ENCODE data around the gene TLE7.
A peak's percentile ranks its signal among the peaks of the same experiment; 100 is the strongest.

TLE7 gene

GRCh38 chr16:71436473-71436872, 5.4 kb downstream of the TLE7 start:
- Mint-ChIP-seq H3K9me3 (no peaks in the 10 kb centered on the region), H3K27me3 (ENCODE audit: low read depth) (no peaks in the 10 kb centered on the region), H3K36me3 (ENCODE audit: low read depth) (no peaks in the 10 kb centered on the region), H3K4me1 (ENCODE audit: low read depth) (no peaks in the 10 kb centered on the region), H3K4me3 (no peak overlapping the region), H3K27ac (no peak overlapping the region)
- DNase-seq (ENCODE audit: low spot score), result no peak

DNA sequence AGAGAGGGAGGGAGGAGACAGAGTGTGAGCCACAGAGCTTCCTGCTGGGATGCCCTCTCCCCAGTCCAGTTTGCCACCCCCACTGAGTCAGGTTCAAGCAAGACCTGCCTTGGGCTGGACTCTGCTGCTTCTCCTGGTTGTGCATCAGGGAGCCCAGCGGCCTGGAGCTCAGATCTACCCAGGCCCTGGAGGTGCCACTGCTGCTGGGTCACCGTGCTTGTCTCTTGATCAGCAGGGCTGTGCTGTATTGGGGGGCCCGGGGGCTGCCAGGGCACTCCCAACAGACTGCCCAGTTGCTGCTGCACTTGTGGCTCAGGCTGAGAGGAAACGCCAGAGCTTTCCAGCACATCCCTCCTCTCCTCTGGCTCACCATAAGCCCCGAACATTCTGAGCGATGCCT, 8.9 kb downstream of the TLE7 start:
- Mint-ChIP-seq H3K4me1 (ENCODE audit: low read depth) (no peaks in the 10 kb centered on the region), H3K27ac (no peak overlapping the region), H3K36me3 (ENCODE audit: low read depth) (no peaks in the 10 kb centered on the region), H3K27me3 (ENCODE audit: low read depth) (peaks cover 3% of the 10 kb centered on the region), H3K9me3 (no peaks in the 10 kb centered on the region), H3K4me3 (no peak overlapping the region)
- no peak for DNase-seq (ENCODE audit: low spot score)

DNA sequence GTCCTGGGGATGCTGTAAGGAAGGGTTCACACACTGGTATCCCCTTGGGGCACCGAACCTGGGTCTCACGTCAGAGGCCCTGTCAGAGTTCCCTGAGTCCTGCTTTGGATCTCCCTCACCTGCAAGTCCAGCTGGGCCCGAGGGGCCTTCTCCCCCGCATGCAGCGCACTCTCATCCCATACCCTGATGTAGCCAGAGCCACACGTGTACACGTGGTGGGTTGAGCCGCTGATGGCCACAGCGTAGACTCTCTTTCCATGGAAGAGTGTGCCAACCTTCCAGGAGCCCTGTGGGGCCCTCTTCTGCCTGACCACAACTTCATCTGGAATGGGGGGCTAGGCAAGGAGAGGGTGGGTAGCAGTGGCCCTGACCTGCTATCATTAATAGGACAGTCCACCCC, 9.9 kb downstream of the TLE7 start:
- DNase-seq (ENCODE audit: low spot score), result no peak
- H3K27me3 Mint-ChIP-seq (ENCODE audit: low read depth), result peaks cover 7% of the 10 kb centered on the region
- no peak overlapping the region for H3K4me3 Mint-ChIP-seq
- H3K9me3 Mint-ChIP-seq, result no peaks in the 10 kb centered on the region
- H3K27ac Mint-ChIP-seq, result no peak overlapping the region
- H3K4me1 Mint-ChIP-seq (ENCODE audit: low read depth), result no peaks in the 10 kb centered on the region
- H3K36me3 Mint-ChIP-seq (ENCODE audit: low read depth), result no peaks in the 10 kb centered on the region

- peaks cover 15% of the 10 kb centered on the region for H3K27me3 Mint-ChIP-seq (ENCODE audit: low read depth)
- H3K36me3 Mint-ChIP-seq (ENCODE audit: low read depth), result no peaks in the 10 kb centered on the region
- no peaks in the 10 kb centered on the region for H3K9me3 Mint-ChIP-seq
- H3K4me3 Mint-ChIP-seq, result no peak overlapping the region
- H3K4me1 Mint-ChIP-seq (ENCODE audit: low read depth), result no peaks in the 10 kb centered on the region
- DNase-seq (ENCODE audit: low spot score), result no peak
- H3K27ac Mint-ChIP-seq, result no peak overlapping the region
Observed at GRCh38 chr16:71431176-71431575, 10.7 kb downstream of the TLE7 start.

DNA sequence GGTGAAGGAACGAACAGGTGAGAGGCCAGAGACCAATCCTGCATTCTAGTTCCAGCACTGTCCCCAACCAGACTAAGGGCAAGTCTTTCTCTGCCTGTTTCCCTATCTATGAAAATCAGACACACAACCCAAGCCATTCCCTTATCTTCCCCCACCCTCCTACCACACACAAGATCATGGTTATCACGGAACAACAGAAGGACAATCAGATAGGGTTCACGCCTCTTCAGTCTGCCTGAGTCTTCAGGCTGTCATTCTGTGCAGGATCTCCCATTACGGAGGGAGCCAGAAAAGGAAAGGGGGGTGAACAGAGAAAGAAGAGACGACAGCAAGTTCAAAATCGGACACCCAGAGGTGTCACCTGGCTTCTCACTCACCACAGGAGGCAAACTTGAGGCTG, 11.1 kb downstream of the TLE7 start:
- Mint-ChIP-seq H3K9me3 (no peaks in the 10 kb centered on the region), H3K36me3 (ENCODE audit: low read depth) (no peaks in the 10 kb centered on the region), H3K4me1 (ENCODE audit: low read depth) (no peaks in the 10 kb centered on the region), H3K4me3 (no peak overlapping the region), H3K27me3 (ENCODE audit: low read depth) (peaks cover 19% of the 10 kb centered on the region), H3K27ac (no peak overlapping the region)
- DNase-seq (ENCODE audit: low spot score), result no peak

DNA sequence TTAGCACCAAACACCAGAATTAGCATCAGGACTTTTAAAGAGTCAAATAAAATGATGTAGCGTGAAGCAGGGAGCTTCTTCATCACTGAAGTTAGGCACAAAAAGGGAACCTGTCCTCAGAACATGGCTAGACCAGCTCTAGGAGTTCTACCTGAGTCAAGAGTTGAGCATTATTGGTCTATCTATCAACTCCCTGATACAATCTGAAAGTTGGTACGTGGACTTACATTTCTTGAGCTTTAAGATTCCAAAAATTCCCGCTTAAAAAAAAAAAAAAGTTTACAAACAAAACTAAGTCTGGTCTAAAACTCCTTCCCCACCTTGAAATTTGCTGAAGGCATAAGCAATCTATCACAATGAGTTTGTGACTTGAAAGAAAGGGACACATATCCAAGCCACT, 12.3 kb downstream of the TLE7 start:
- Mint-ChIP-seq H3K27me3 (ENCODE audit: low read depth) (peaks cover 29% of the 10 kb centered on the region), H3K27ac (no peak overlapping the region), H3K9me3 (no peaks in the 10 kb centered on the region), H3K4me3 (no peak overlapping the region), H3K4me1 (ENCODE audit: low read depth) (no peaks in the 10 kb centered on the region), H3K36me3 (ENCODE audit: low read depth) (no peaks in the 10 kb centered on the region)
- no peak for DNase-seq (ENCODE audit: low spot score)

- Mint-ChIP-seq H3K27ac (no peak overlapping the region), H3K4me1 (ENCODE audit: low read depth) (no peaks in the 10 kb centered on the region), H3K9me3 (no peaks in the 10 kb centered on the region), H3K4me3 (no peak overlapping the region), H3K36me3 (ENCODE audit: low read depth) (no peaks in the 10 kb centered on the region), H3K27me3 (ENCODE audit: low read depth) (peaks cover 34% of the 10 kb centered on the region)
- DNase-seq (ENCODE audit: low spot score), result no peak
Observed at GRCh38 chr16:71428883-71429282, 13.0 kb downstream of the TLE7 start.

- Mint-ChIP-seq H3K27ac (no peak overlapping the region), H3K36me3 (ENCODE audit: low read depth) (no peaks in the 10 kb centered on the region), H3K27me3 (ENCODE audit: low read depth) (peaks cover 35% of the 10 kb centered on the region), H3K4me3 (no peak overlapping the region), H3K9me3 (no peaks in the 10 kb centered on the region), H3K4me1 (ENCODE audit: low read depth) (no peaks in the 10 kb centered on the region)
- DNase-seq (ENCODE audit: low spot score), result no peak
Observed at GRCh38 chr16:71428385-71428784, 13.5 kb downstream of the TLE7 start.

GRCh38 chr16:71426880-71427615, 14.8 kb downstream of the TLE7 start:
- Mint-ChIP-seq H3K36me3 (ENCODE audit: low read depth) (no peaks in the 10 kb centered on the region), H3K27ac (no peak overlapping the region), H3K4me1 (ENCODE audit: low read depth) (no peaks in the 10 kb centered on the region), H3K9me3 (no peaks in the 10 kb centered on the region), H3K4me3 (no peak overlapping the region), H3K27me3 (ENCODE audit: low read depth) (peaks cover 38% of the 10 kb centered on the region)
- no peak for DNase-seq (ENCODE audit: low spot score)

DNA sequence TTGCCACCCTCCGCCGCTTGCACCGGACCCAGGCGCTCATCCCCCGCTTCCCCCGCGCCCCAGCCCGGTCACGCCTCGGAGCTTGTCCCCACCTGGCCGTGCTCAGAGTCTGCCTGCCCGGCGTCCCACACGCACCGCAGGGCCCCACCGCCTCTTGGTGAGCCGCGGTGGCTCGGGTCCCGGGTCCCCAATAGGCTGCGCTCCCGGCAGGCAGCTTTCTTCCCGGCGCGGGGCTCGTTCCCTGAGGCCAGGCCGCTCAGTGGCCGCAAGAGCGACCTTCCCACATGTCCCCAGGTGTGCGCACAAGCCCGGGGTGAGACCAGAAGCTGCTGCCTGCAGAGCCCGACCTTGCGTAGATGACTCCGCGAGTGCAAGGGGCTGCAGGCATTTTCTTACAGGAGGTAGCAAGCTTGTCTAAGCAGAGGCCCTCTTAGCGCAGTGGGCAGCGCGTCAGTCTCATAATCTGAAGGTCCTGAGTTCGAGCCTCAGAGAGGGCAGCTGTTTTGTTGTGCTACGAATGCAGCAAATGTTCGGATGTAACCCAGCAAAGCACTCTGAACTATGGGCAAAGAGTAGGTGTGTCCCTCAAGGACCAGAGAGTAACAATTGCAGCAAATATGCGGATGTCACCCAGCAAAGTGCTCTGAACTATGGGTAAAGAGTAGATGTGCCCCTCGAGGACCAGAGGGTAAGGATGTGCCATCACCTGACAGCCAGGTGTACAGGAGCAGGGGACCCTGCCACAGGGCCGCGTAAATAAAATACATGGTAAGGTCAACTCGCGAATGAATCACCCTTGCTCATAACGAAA, 15.6 kb downstream of the TLE7 start:
- Mint-ChIP-seq H3K4me3 (no peak overlapping the region), H3K27me3 (ENCODE audit: low read depth) (peaks cover 38% of the 10 kb centered on the region), H3K27ac (no peak overlapping the region), H3K4me1 (ENCODE audit: low read depth) (no peaks in the 10 kb centered on the region), H3K9me3 (no peaks in the 10 kb centered on the region), H3K36me3 (ENCODE audit: low read depth) (no peaks in the 10 kb centered on the region)
- DNase-seq (ENCODE audit: low spot score), result peak; percentile 10

DNA sequence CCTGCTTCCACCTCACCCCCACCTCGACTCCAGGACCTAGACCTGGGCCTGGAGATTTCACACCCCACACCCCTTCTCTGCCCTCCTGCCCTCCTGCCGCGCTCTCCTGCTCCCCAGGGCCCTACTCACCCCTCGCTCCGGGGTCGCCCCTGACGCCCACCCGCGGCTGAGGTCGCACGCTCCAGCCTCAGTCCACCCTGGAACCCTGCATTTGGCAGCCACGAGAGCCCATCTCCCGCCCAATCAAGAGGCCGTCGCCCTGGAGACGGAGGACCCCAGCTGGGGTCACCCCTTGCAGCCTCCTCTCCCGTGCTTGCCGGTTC, 16.1 kb downstream of the TLE7 start:
- H3K27me3 Mint-ChIP-seq (ENCODE audit: low read depth), result peaks cover 38% of the 10 kb centered on the region
- no peaks in the 10 kb centered on the region for H3K36me3 Mint-ChIP-seq (ENCODE audit: low read depth)
- H3K4me1 Mint-ChIP-seq (ENCODE audit: low read depth), result no peaks in the 10 kb centered on the region
- DNase-seq (ENCODE audit: low spot score), result no peak
- H3K27ac Mint-ChIP-seq, result no peak overlapping the region
- H3K4me3 Mint-ChIP-seq, result no peak overlapping the region
- no peaks in the 10 kb centered on the region for H3K9me3 Mint-ChIP-seq

DNA sequence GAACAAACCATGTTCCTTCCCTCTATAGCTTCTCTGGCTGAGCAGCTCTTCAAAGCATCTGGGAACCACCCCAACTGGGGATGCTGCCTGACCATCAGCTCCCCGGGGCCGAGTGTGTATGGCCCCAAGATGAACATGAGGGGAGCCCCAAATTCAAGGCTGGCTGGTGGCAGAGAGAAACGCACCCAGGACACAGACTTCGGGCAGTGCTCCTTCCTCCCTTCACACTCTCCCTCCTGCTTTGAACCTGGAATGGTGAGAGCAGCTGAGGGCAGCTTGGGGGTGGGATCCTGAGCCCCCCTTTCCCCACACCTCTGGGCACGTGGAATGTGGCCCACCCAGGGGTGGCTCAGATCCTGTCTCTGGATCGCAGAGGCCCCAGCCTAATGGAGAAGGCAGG, 17.2 kb downstream of the TLE7 start:
- peaks cover 38% of the 10 kb centered on the region for H3K27me3 Mint-ChIP-seq (ENCODE audit: low read depth)
- H3K9me3 Mint-ChIP-seq, result no peaks in the 10 kb centered on the region
- no peaks in the 10 kb centered on the region for H3K36me3 Mint-ChIP-seq (ENCODE audit: low read depth)
- H3K27ac Mint-ChIP-seq, result no peak overlapping the region
- H3K4me3 Mint-ChIP-seq, result no peak overlapping the region
- DNase-seq (ENCODE audit: low spot score), result no peak
- no peaks in the 10 kb centered on the region for H3K4me1 Mint-ChIP-seq (ENCODE audit: low read depth)

GRCh38 chr16:71423865-71424264, 18.0 kb downstream of the TLE7 start:
- Mint-ChIP-seq H3K27me3 (ENCODE audit: low read depth) (peaks cover 38% of the 10 kb centered on the region), H3K4me1 (ENCODE audit: low read depth) (no peaks in the 10 kb centered on the region), H3K9me3 (no peaks in the 10 kb centered on the region), H3K4me3 (no peak overlapping the region), H3K27ac (no peak overlapping the region), H3K36me3 (ENCODE audit: low read depth) (no peaks in the 10 kb centered on the region)
- DNase-seq (ENCODE audit: low spot score), result no peak

DNA sequence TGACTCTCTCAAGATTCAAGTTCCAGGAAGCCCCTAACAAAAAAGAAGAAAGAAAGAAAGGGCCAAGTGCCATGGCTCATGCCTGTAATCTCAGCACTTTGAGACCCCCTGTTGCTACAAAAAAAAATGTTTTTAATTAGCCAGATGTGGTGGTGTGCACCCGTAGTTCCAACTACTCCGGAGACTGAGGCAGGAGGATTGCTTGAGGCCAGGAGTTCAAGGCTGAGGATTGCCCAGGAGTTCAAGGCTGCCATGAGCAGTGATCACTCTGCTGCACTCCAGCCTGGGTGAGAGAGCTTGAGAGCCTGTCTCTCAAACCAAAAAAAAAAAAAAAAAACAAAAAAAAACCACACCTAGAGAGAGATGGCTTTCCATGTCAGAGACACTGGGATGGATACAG, 18.8 kb downstream of the TLE7 start:
- H3K27ac Mint-ChIP-seq, result no peak overlapping the region
- no peak for DNase-seq (ENCODE audit: low spot score)
- H3K27me3 Mint-ChIP-seq (ENCODE audit: low read depth), result peaks cover 38% of the 10 kb centered on the region
- no peaks in the 10 kb centered on the region for H3K36me3 Mint-ChIP-seq (ENCODE audit: low read depth)
- H3K9me3 Mint-ChIP-seq, result no peaks in the 10 kb centered on the region
- H3K4me3 Mint-ChIP-seq, result no peak overlapping the region
- no peaks in the 10 kb centered on the region for H3K4me1 Mint-ChIP-seq (ENCODE audit: low read depth)

- Mint-ChIP-seq H3K27ac (no peak overlapping the region), H3K4me3 (no peak overlapping the region), H3K36me3 (ENCODE audit: low read depth) (no peaks in the 10 kb centered on the region), H3K27me3 (ENCODE audit: low read depth) (peaks cover 33% of the 10 kb centered on the region), H3K9me3 (no peaks in the 10 kb centered on the region), H3K4me1 (ENCODE audit: low read depth) (no peaks in the 10 kb centered on the region)
- peak; percentile 15 for DNase-seq (ENCODE audit: low spot score)
Observed at GRCh38 chr16:71421911-71422310, 19.9 kb downstream of the TLE7 start.

Data from T-helper 2 cell treated with Interferon-gamma antibody and Interleukin-4, amounts not matched to agents 5 μg/mL and 100 μg/mL, for 36 hours (primary cell).